Spleen (tissue), 7 donors: ENCODE data around the gene HHAT.

Experiments
- POLR2A ChIP-seq, 3 donors: fragments of 450-650 bp; IDR thresholded peaks; one replicate each; pipeline ENCODE4 v1.5.1; 2017; ENCODE audit warnings: antibody characterized with exemption in 3 of 3, mild to moderate bottlenecking in 1 of 3
- TF ChIP-seq, protein P1 (sequence below), 11 experiments: fragments of 200-600 bp in 7 of 11; fragments of 450-650 bp in 4 of 11; sonication (generic) in 4 of 11; IDR thresholded peaks in 8 of 11; conservative IDR thresholded peaks in 3 of 11; 1 replicate in 7 of 11; 2 replicates in 4 of 11; pipeline versions ENCODE4 v1.4.0 to v1.8.0; 2016 to 2021; ENCODE audit warnings: antibody characterized with exemption in 11 of 11, inconsistent platforms in 4 of 11, mild to moderate bottlenecking in 1 of 11
- donor health status: DM: no; HTN: no; CAD: no; lungs with moderate emphysema.
- donor health status: DM: no; HTN: no; CAD: no.
- donor health status: DM: no; HTN: no; CAD: no.

DNA sequence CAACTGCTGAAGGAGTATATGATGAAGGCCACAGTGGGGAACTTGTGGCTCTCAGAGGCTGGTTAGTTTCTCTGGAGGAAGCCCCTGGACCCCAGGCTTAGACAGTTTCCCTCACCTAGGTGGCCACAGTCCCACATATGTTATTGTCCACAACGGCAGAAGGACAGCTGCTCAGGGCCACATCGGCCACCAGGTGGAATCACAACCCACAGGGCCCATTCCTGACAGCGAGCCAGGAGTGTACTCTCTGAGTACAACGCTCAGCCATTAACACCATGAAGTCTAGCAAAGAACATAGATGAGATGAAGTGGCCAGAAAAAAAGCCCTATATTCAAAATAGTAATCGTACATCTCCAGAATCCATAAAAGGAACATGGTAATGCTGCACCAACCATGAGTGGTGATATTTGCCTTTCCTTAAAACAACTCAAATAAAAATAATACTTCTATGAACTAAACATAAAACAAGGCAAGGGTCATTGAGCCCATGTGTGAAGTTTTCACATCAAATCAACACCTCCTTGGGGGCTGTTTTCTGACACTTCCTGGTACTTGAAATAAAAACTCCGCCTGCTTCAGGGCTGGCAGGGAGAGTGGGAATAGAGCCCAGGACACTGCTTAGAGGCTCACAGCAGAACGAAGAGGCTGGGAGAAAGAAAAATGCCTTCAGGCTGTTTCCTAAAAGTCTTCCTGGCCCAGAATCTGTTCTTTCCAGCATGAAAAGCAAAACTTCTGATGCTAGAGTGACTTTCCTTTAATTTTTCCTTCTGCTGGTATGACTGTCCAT lies 383.3 kb downstream of the HHAT start:
- no peak for TF ChIP-seq POLR2A (IDR thresholded peaks at IDR 0.05)
- TF ChIP-seq, protein P1, sequence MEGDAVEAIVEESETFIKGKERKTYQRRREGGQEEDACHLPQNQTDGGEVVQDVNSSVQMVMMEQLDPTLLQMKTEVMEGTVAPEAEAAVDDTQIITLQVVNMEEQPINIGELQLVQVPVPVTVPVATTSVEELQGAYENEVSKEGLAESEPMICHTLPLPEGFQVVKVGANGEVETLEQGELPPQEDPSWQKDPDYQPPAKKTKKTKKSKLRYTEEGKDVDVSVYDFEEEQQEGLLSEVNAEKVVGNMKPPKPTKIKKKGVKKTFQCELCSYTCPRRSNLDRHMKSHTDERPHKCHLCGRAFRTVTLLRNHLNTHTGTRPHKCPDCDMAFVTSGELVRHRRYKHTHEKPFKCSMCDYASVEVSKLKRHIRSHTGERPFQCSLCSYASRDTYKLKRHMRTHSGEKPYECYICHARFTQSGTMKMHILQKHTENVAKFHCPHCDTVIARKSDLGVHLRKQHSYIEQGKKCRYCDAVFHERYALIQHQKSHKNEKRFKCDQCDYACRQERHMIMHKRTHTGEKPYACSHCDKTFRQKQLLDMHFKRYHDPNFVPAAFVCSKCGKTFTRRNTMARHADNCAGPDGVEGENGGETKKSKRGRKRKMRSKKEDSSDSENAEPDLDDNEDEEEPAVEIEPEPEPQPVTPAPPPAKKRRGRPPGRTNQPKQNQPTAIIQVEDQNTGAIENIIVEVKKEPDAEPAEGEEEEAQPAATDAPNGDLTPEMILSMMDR (IDR thresholded peaks at IDR 0.05 in 8 of 11, conservative IDR thresholded peaks at IDR 0.05 in 3 of 11), result no peak
